Breast epithelium (tissue), 4 donors: ENCODE measurements around the gene RSRC2. TPM values are rescaled to one million over a fixed set of nuclear protein-coding genes. Genes with fewer than 3 reads are reported as not detected.

Experiments
- DNase-seq, 2 donors: peaks; one replicate each; pipeline ENCODE4 v3.0.0-alpha.2; 2019; ENCODE audit warnings: low spot score in 2 of 2
- H3K27ac ChIP-seq, 2 donors: fragments of 200-600 bp; sonication (generic) in 1 of 2; one replicate each; pipeline ENCODE4 v1.5.1; 2016 to 2019; ENCODE audit warnings: mild to moderate bottlenecking in 1 of 2
- H3K27me3 ChIP-seq, 2 donors: fragments of 200-600 bp; sonication (generic) in 1 of 2; one replicate each; pipeline versions ENCODE4 v1.5.1 to v1.6.0; 2017 to 2019; ENCODE audit warnings: control low read depth in 1 of 2, mild to moderate bottlenecking in 1 of 2
- H3K36me3 ChIP-seq: fragments of 200-600 bp; one replicate; pipeline ENCODE4 v1.5.1; 2019
- H3K4me1 ChIP-seq, 2 donors: fragments of 200-600 bp; sonication (generic); one replicate each; pipeline ENCODE4 v1.5.1; 2016 to 2019; ENCODE audit warnings: control low read depth in 1 of 2
- H3K4me3 ChIP-seq, 3 donors: fragments of 200-600 bp; sonication (generic); 1 replicate in 2 of 3; 2 replicates in 1 of 3; pipeline ENCODE4 v1.5.1; 2016 to 2019; ENCODE audit warnings: mild to moderate bottlenecking in 3 of 3, moderate library complexity in 2 of 3
- H3K9me3 ChIP-seq, 2 donors: fragments of 200-600 bp; sonication (generic) in 1 of 2; one replicate each; pipeline ENCODE4 v1.5.1; 2016 to 2019; ENCODE audit warnings: control low read depth in 1 of 2
- POLR2A ChIP-seq: fragments of 450-650 bp; IDR thresholded peaks from one replicate; pipeline ENCODE4 v1.6.1; 2016; ENCODE audit warnings: antibody characterized with exemption, mild to moderate bottlenecking, moderate library complexity
- POLR2AphosphoS5 ChIP-seq, 3 donors: sonication (generic); formaldehyde crosslinking; IDR thresholded peaks; one replicate each; pipeline ENCODE4 v1.6.1; 2017; ENCODE audit warnings: antibody characterized with exemption in 3 of 3
- intact Hi-C: fragments of 100-400 bp; cut with DNase I; formaldehyde crosslinking; loops from one replicate; pipeline ENCODE4 v1.15.1; 2023; ENCODE audit warnings: low total_unique reads
- total RNA-seq, 3 donors: library from RNA; depleted of rRNA; stranded (reverse); fragments of >200 nt; gene quantifications; one replicate each; pipeline ENCODE4 v1.1.0, GENCODE V29; 2016
- TF ChIP-seq, protein P1 (sequence below), 3 donors: fragments of 450-650 bp; IDR thresholded peaks; one replicate each; pipeline ENCODE4 v1.5.1; 2016 to 2017; ENCODE audit warnings: antibody characterized with exemption in 3 of 3, mild to moderate bottlenecking in 3 of 3, moderate library complexity in 3 of 3

RSRC2 gene
- total RNA-seq, 3 donors from 2014 or later: 85.5 to 122 (median 112) TPM

- H3K36me3 ChIP-seq: no peaks in the 10 kb centered on the region
- H3K4me1 ChIP-seq: no peaks in the 10 kb centered on the region
- no peak overlapping the region for H3K4me3 ChIP-seq
- H3K9me3 ChIP-seq: no peaks in the 10 kb centered on the region
- no peak overlapping the region for H3K27ac ChIP-seq
- DNase-seq: no peak
- TF ChIP-seq POLR2AphosphoS5 (IDR thresholded peaks at IDR 0.05) (no peak), POLR2A (no peak)
- TF ChIP-seq, protein P1, sequence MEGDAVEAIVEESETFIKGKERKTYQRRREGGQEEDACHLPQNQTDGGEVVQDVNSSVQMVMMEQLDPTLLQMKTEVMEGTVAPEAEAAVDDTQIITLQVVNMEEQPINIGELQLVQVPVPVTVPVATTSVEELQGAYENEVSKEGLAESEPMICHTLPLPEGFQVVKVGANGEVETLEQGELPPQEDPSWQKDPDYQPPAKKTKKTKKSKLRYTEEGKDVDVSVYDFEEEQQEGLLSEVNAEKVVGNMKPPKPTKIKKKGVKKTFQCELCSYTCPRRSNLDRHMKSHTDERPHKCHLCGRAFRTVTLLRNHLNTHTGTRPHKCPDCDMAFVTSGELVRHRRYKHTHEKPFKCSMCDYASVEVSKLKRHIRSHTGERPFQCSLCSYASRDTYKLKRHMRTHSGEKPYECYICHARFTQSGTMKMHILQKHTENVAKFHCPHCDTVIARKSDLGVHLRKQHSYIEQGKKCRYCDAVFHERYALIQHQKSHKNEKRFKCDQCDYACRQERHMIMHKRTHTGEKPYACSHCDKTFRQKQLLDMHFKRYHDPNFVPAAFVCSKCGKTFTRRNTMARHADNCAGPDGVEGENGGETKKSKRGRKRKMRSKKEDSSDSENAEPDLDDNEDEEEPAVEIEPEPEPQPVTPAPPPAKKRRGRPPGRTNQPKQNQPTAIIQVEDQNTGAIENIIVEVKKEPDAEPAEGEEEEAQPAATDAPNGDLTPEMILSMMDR (IDR thresholded peaks at IDR 0.05): no peak
- H3K27me3 ChIP-seq: no peaks in the 10 kb centered on the region
- intact Hi-C loops: no loop called here
Measured at GRCh38 chr12:122460061-122460460, 66.7 kb downstream of the RSRC2 start.

DNA sequence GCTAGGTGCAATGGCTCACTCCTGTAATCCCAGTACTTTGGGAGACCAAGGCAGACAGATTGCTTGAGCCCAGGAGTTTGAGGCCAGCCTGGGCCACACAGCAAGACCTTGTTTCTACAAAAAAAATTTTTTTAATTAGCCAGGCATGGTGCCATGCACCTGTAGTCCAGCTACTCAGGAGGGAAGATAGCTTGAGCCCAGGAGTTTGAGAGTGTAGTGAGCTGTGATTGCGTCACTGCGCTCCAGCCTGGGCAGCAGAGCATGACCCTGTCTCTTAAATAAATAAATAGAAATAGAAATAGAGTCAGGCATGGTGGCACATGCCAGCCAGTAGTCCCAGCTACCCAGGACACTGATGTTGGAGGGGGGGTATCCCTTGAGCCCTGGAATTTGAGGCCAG, 67.5 kb downstream of the RSRC2 start:
- intact Hi-C loops: no loop called here

GRCh38 chr12:122458105-122459035, 68.4 kb downstream of the RSRC2 start:
- H3K36me3 ChIP-seq: no peaks in the 10 kb centered on the region
- no peak for DNase-seq
- H3K27ac ChIP-seq: no peak overlapping the region
- intact Hi-C loops: no loop called here
- H3K4me3 ChIP-seq: no peak overlapping the region
- no peaks in the 10 kb centered on the region for H3K27me3 ChIP-seq
- TF ChIP-seq, protein P1 (IDR thresholded peaks at IDR 0.05): no peak
- TF ChIP-seq POLR2A (no peak), POLR2AphosphoS5 (IDR thresholded peaks at IDR 0.05) (no peak)
- H3K9me3 ChIP-seq: no peaks in the 10 kb centered on the region
- no peaks in the 10 kb centered on the region for H3K4me1 ChIP-seq

More for the DNA sequence above, 67.5 kb downstream of the RSRC2 start:
- DNase-seq: no peak
- Histone ChIP-seq H3K27ac (no peak overlapping the region), H3K4me1 (no peaks in the 10 kb centered on the region), H3K27me3 (no peaks in the 10 kb centered on the region), H3K9me3 (no peaks in the 10 kb centered on the region), H3K36me3 (no peaks in the 10 kb centered on the region), H3K4me3 (no peak overlapping the region)
- TF ChIP-seq, protein P1 (IDR thresholded peaks at IDR 0.05): no peak
- TF ChIP-seq POLR2A (no peak), POLR2AphosphoS5 (IDR thresholded peaks at IDR 0.05) (no peak)

DNA sequence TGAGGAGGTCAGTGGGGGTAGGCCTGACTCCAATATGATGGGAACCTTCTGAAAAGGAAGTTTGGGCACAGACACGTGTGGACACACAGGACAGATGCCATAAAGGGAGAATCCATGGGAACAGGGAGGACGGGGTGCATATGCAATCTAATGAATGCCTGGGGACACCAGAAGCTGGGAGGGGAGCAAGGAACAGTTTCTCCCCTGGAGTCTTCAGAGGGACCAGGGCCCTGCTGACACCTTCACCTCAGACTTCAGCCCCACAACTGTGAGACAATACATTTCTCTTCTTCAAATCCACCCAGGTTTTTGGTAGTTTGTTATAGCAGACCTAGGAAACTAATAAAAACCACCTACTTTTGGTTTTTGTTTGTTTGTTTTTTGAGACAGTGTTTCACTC, 69.1 kb downstream of the RSRC2 start:
- Histone ChIP-seq H3K27ac (no peak overlapping the region), H3K27me3 (no peaks in the 10 kb centered on the region), H3K36me3 (no peaks in the 10 kb centered on the region), H3K9me3 (no peaks in the 10 kb centered on the region), H3K4me3 (no peak overlapping the region), H3K4me1 (no peaks in the 10 kb centered on the region)
- DNase-seq: no peak
- intact Hi-C loops: no loop called here
- TF ChIP-seq, protein P1 (IDR thresholded peaks at IDR 0.05): no peak
- TF ChIP-seq POLR2A (no peak), POLR2AphosphoS5 (IDR thresholded peaks at IDR 0.05) (no peak)

- no peak overlapping the region for H3K4me3 ChIP-seq
- intact Hi-C loops: no loop called here
- H3K36me3 ChIP-seq: no peaks in the 10 kb centered on the region
- no peak overlapping the region for H3K27ac ChIP-seq
- H3K4me1 ChIP-seq: no peaks in the 10 kb centered on the region
- H3K9me3 ChIP-seq: no peaks in the 10 kb centered on the region
- TF ChIP-seq POLR2A (no peak), POLR2AphosphoS5 (IDR thresholded peaks at IDR 0.05) (no peak)
- TF ChIP-seq, protein P1 (IDR thresholded peaks at IDR 0.05): no peak
- H3K27me3 ChIP-seq: no peaks in the 10 kb centered on the region
- no peak for DNase-seq
Measured at GRCh38 chr12:122454739-122455138, 72.0 kb downstream of the RSRC2 start.
